Measurements from ENCODE around the gene VAMP1.

VAMP1 gene

GRCh38 chr12:6425590-6426531, 44.6 kb downstream of the VAMP1 start:
- DNase-seq (ENCODE audit: low spot score) = no peak

- DNase-seq (ENCODE audit: low spot score) = no peak
These were observed 45.6 kb downstream of the VAMP1 start for GRCh38 chr12:6424866-6425265.

- DNase-seq (ENCODE audit: low spot score) = no peak
These were observed 46.5 kb downstream of the VAMP1 start for GRCh38 chr12:6424008-6424347.

GRCh38 chr12:6423267-6424007, 47.0 kb downstream of the VAMP1 start:
- DNase-seq (ENCODE audit: low spot score) = peak; percentile 86

GRCh38 chr12:6420364-6420763, 50.1 kb downstream of the VAMP1 start:
- DNase-seq (ENCODE audit: low spot score) = no peak

- DNase-seq (ENCODE audit: low spot score) = no peak
These were observed 51.7 kb downstream of the VAMP1 start for GRCh38 chr12:6418796-6419195.

GRCh38 chr12:6416596-6416995, 53.9 kb downstream of the VAMP1 start:
- no peak for DNase-seq (ENCODE audit: low spot score)

Data from kidney capillary endothelial cell (primary cell).